DOHH2 (cell line): Measurements from ENCODE around the gene RANBP10.

ENCODE experiments used
- EZH2phosphoT487 ChIP-seq: fragments of 200-600 bp; sonication (generic); IDR thresholded peaks from 2 replicates; pipeline ENCODE4 v1.6.1; 2017; ENCODE audit warnings: borderline replicate concordance, mild to moderate bottlenecking, antibody characterized with exemption, low read length, moderate library complexity, mixed read lengths
- TF ChIP-seq, protein P1 (sequence below): fragments of 200-600 bp; sonication (generic); IDR thresholded peaks from one replicate; pipeline ENCODE4 v1.5.1; 2014; ENCODE audit warnings: antibody characterized with exemption, mild to moderate bottlenecking, low read depth, low read length; ENCODE audit not compliant: poor library complexity, severe bottlenecking

GRCh38 chr16:67718668-67719047 is 87.7 kb downstream of the RANBP10 start:
- TF ChIP-seq, protein P1, sequence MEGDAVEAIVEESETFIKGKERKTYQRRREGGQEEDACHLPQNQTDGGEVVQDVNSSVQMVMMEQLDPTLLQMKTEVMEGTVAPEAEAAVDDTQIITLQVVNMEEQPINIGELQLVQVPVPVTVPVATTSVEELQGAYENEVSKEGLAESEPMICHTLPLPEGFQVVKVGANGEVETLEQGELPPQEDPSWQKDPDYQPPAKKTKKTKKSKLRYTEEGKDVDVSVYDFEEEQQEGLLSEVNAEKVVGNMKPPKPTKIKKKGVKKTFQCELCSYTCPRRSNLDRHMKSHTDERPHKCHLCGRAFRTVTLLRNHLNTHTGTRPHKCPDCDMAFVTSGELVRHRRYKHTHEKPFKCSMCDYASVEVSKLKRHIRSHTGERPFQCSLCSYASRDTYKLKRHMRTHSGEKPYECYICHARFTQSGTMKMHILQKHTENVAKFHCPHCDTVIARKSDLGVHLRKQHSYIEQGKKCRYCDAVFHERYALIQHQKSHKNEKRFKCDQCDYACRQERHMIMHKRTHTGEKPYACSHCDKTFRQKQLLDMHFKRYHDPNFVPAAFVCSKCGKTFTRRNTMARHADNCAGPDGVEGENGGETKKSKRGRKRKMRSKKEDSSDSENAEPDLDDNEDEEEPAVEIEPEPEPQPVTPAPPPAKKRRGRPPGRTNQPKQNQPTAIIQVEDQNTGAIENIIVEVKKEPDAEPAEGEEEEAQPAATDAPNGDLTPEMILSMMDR = no peak
- no peak for TF ChIP-seq EZH2phosphoT487
